Upper lobe of right lung (tissue), 1 donor: ENCODE data around the gene RUNX2. TPM values are rescaled to one million over a fixed set of nuclear protein-coding genes. Genes with fewer than 3 reads are reported as not detected.

ENCODE experiments used
- ATAC-seq: fragments of 200-7000 bp; cut with Tn5 transposase; one replicate; pipeline ENCODE4 v1.9.1; 2020; ENCODE audit warnings: mild to moderate bottlenecking, moderate library complexity
- DNase-seq: peaks from one replicate; pipeline ENCODE4 v3.0.0-alpha.2; 2020
- H3K27ac ChIP-seq: fragments of 200-600 bp; one replicate; pipeline ENCODE4 v1.8.0; 2022
- H3K27me3 ChIP-seq: fragments of 200-600 bp; one replicate; pipeline ENCODE4 v1.8.0; 2022; ENCODE audit warnings: mild to moderate bottlenecking
- H3K36me3 ChIP-seq: fragments of 200-600 bp; one replicate; pipeline ENCODE4 v1.8.0; 2022
- H3K4me1 ChIP-seq: fragments of 200-600 bp; one replicate; pipeline ENCODE4 v1.8.0; 2022
- H3K4me3 ChIP-seq: fragments of 200-600 bp; one replicate; pipeline ENCODE4 v1.8.0; 2022; ENCODE audit warnings: mild to moderate bottlenecking
- H3K9me3 ChIP-seq: fragments of 200-600 bp; one replicate; pipeline ENCODE4 v1.8.0; 2022
- intact Hi-C: fragments of 100-400 bp; cut with DNase I; formaldehyde crosslinking; loops from one replicate; pipeline ENCODE4 v1.11.0; 2022
- total RNA-seq: library from RNA; stranded (reverse); fragmentation: NEBNext Ultra II Directional; extraction: Animal tissue kit (Norgen Biotek cat#: 25700); gene quantifications from one replicate; pipeline ENCODE4 v1.2.1, GENCODE V29; 2021
- TF ChIP-seq, protein P1 (sequence below): fragments of 200-600 bp; IDR thresholded peaks from one replicate; pipeline ENCODE4 v1.8.0; 2022; ENCODE audit warnings: antibody characterized with exemption
- donor health status: DM: no; HTN: yes; CAD: no; lungs with severe emphysema.

Gene RUNX2
- total RNA-seq, 1 donor from 2014 or later = 4.6 TPM

DNA sequence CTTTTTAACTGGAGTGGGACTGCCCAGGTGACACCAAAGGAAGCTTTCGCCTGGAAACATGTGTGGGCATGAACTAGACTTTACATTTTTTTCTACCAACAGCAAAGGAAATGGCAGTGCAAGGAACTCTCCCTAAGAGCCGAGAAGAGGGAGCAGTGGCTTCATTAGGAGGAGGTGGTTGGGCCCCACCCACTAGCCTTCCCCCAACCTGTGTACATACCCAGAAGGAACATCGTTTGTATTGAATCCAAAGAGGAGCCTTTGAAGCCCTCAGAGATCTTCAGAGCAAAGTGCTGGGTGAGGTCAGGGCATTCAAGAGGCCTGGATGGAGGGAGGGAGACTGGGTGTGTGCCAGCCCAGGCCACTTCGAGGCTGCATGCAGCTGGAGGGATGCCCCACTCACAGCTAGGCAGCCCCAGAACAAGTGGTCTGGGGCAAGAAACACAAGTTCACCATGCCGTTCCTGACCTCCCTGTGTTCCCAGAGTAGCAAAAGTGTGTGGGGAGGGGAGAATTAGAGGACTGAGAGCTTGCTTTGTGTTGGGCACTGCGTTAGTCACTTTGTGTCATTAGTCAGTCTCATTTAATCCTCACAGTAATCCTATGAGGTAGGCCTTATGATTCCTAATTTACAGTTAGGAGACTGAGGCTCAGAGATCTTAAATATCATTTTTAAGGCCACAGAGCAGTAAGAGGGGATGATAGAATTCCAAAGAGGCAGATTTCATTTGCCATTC is 241.2 kb downstream of the RUNX2 start:
- Histone ChIP-seq H3K36me3 (no peaks in the 10 kb centered on the region), H3K9me3 (no peaks in the 10 kb centered on the region), H3K27ac (no peak overlapping the region), H3K4me3 (no peak overlapping the region), H3K4me1 (no peaks in the 10 kb centered on the region), H3K27me3 (no peaks in the 10 kb centered on the region)
- intact Hi-C loops = no loop called here
- TF ChIP-seq, protein P1, sequence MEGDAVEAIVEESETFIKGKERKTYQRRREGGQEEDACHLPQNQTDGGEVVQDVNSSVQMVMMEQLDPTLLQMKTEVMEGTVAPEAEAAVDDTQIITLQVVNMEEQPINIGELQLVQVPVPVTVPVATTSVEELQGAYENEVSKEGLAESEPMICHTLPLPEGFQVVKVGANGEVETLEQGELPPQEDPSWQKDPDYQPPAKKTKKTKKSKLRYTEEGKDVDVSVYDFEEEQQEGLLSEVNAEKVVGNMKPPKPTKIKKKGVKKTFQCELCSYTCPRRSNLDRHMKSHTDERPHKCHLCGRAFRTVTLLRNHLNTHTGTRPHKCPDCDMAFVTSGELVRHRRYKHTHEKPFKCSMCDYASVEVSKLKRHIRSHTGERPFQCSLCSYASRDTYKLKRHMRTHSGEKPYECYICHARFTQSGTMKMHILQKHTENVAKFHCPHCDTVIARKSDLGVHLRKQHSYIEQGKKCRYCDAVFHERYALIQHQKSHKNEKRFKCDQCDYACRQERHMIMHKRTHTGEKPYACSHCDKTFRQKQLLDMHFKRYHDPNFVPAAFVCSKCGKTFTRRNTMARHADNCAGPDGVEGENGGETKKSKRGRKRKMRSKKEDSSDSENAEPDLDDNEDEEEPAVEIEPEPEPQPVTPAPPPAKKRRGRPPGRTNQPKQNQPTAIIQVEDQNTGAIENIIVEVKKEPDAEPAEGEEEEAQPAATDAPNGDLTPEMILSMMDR = no peak
- peak; percentile 85 for DNase-seq
- ATAC-seq = peak; percentile 81

DNA sequence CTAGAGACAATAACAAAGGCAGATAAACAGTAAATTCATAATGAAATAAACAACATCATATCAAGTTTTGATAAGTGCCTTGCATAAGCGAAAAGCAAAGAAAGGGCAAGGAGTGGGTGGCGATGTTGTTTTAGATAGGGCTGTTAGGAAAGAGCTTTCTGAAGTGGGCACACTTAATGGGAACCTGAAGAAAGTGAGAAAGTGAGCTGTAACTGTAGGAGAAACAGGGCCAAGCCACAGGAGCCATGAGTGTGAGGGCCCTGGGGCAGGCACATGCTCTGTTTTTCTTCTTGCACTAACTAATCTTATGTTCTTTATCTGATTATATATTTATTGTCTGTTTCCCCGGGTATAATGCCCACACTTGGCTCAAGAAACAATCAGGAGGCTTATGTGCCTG is 243.0 kb downstream of the RUNX2 start:
- H3K36me3 ChIP-seq = no peaks in the 10 kb centered on the region
- H3K27ac ChIP-seq = peak overlapping the region; percentile 15
- H3K4me3 ChIP-seq = no peak overlapping the region
- intact Hi-C loops = no loop called here
- TF ChIP-seq, protein P1 = no peak
- DNase-seq (no peak), ATAC-seq (peak; percentile 72)
- no peaks in the 10 kb centered on the region for H3K27me3 ChIP-seq
- no peaks in the 10 kb centered on the region for H3K4me1 ChIP-seq
- H3K9me3 ChIP-seq = no peaks in the 10 kb centered on the region

DNA sequence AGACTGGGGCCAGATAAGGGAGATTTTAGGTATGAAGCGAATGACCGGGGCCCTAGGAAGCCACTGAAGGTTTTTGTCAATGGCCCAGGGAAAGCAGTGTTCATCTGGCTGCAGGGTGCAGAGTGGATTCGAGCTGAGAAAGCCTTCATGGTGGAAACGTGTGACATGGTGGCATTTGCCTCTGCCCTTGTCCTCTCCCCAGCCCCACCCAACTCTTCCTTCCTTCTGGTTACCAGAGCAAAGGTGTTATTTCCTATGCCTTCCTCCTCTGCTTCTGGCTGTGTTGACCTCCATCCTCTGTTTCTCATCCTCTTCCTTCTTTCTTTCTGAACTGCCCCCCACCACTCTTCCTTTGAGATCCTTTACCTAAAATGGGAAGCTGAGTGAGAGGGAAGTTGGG is 244.7 kb downstream of the RUNX2 start:
- intact Hi-C loops = no loop called here
- Histone ChIP-seq H3K27ac (no peak overlapping the region), H3K36me3 (no peaks in the 10 kb centered on the region), H3K4me1 (no peaks in the 10 kb centered on the region), H3K4me3 (no peak overlapping the region), H3K9me3 (no peaks in the 10 kb centered on the region), H3K27me3 (no peaks in the 10 kb centered on the region)
- ATAC-seq = no peak
- TF ChIP-seq, protein P1 = no peak
- DNase-seq = no peak

DNA sequence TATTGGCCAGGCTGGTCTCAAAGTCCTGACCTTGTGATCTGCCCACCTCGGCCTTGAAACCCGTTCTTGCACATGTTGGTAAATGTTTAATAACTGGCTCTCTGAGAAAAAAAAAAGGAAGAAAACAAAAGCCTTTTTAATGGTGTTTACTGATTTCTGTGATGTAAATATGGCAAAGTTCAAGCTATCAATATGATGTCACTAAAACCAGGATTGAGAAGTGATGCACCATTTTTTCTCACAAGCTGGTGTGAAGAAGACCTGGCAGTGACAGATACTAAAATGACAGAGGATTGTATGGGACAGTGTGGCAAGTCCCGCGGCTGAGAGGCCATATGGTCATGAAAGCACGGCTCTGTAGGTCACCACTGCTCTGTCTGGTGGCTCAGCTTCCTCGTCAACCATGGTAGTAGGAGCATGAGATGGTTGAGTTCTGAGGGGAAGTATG is 245.9 kb downstream of the RUNX2 start:
- no peak for ATAC-seq
- Histone ChIP-seq H3K27ac (no peak overlapping the region), H3K9me3 (no peaks in the 10 kb centered on the region), H3K27me3 (no peaks in the 10 kb centered on the region), H3K4me1 (no peaks in the 10 kb centered on the region), H3K4me3 (no peak overlapping the region), H3K36me3 (no peaks in the 10 kb centered on the region)
- TF ChIP-seq, protein P1 = no peak
- DNase-seq = no peak
- intact Hi-C loops = no loop called here

DNA sequence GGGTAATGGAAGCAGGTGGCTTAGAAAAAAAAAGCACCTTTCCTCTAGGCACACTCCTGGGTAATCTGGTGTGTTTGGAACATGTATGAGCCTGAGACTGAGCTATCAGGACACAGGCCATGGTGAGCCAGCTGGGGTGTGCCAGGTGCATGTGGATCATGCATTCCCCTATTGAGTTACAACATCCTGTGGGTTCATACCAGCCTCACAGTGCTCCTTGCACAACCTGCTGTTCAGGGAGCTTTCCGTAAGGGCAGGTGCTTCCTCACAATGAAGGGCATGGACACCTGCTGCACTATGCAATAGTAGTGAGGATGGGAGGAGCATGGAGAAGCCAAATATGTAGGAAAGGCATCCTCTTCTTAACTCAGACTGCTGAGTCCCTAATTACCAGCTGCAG is 246.8 kb downstream of the RUNX2 start:
- Histone ChIP-seq H3K27ac (no peak overlapping the region), H3K4me1 (no peaks in the 10 kb centered on the region), H3K4me3 (no peak overlapping the region), H3K36me3 (no peaks in the 10 kb centered on the region), H3K27me3 (no peaks in the 10 kb centered on the region), H3K9me3 (no peaks in the 10 kb centered on the region)
- no peak for DNase-seq
- ATAC-seq = no peak
- intact Hi-C loops = no loop called here
- TF ChIP-seq, protein P1 = no peak
